NCI-H2227 (cell line): Measurements from ENCODE around the gene NCAN.

ENCODE experiments used
- DNase-seq: peaks from one replicate; lab custom pipeline; 2025; ENCODE audit not compliant: unreplicated experiment; lab: John Stamatoyannopoulos, UW

The NCAN gene

GRCh38 chr19:19258589-19259338 is 47.0 kb downstream of the NCAN start:
- DNase-seq: no peak

GRCh38 chr19:19259741-19260140 is 48.0 kb downstream of the NCAN start:
- DNase-seq: peak; percentile 18

GRCh38 chr19:19260417-19261214 is 48.9 kb downstream of the NCAN start:
- no peak for DNase-seq

GRCh38 chr19:19261350-19262189 is 49.8 kb downstream of the NCAN start:
- DNase-seq: peak; percentile 52

GRCh38 chr19:19262190-19263057 is 50.7 kb downstream of the NCAN start:
- no peak for DNase-seq

- DNase-seq: no peak
These were observed 52.2 kb downstream of the NCAN start for GRCh38 chr19:19263886-19264487.

GRCh38 chr19:19267305-19267704 is 55.5 kb downstream of the NCAN start:
- DNase-seq: no peak

GRCh38 chr19:19268453-19269385 is 57.0 kb downstream of the NCAN start:
- DNase-seq: no peak

- no peak for DNase-seq
These were observed 58.4 kb downstream of the NCAN start for GRCh38 chr19:19269952-19270694.

GRCh38 chr19:19270749-19271571 is 59.2 kb downstream of the NCAN start:
- no peak for DNase-seq

- no peak for DNase-seq
These were observed 60.3 kb downstream of the NCAN start for GRCh38 chr19:19271828-19272599.

GRCh38 chr19:19274146-19274545 is 62.4 kb downstream of the NCAN start:
- no peak for DNase-seq

GRCh38 chr19:19274716-19275565 is 63.2 kb downstream of the NCAN start:
- DNase-seq: no peak

GRCh38 chr19:19276386-19276785 is 64.6 kb downstream of the NCAN start:
- no peak for DNase-seq

- DNase-seq: no peak
These were observed 65.1 kb downstream of the NCAN start for GRCh38 chr19:19276851-19277250.

GRCh38 chr19:19278315-19278714 is 66.6 kb downstream of the NCAN start:
- peak; percentile 22 for DNase-seq
